ENCODE data around the gene AP4S1. TPM values are rescaled to one million over a fixed set of nuclear protein-coding genes. Genes with fewer than 3 reads are reported as not detected.

Gene AP4S1
- total RNA-seq, 1 experiment from 2014 or later = 3.3 TPM

GRCh38 chr14:31068235-31068634, 42.8 kb downstream of the AP4S1 start:
- Histone ChIP-seq H3K4me3 (ENCODE audit: low read depth in 2 of 2, low read length in 2 of 2) (no peak overlapping the region), H3K27me3 (ENCODE audit: control insufficient read depth, insufficient read depth, low read length) (no peaks in the 10 kb centered on the region), H3K4me1 (ENCODE audit: control insufficient read depth, insufficient read depth, low read length) (no peaks in the 10 kb centered on the region), H3K36me3 (ENCODE audit: control insufficient read depth, insufficient read depth, low read length) (no peaks in the 10 kb centered on the region), H3K9me3 (ENCODE audit: control insufficient read depth, insufficient read depth, low read depth, low read length) (no peaks in the 10 kb centered on the region), H3K27ac (ENCODE audit: low read length) (no peak overlapping the region)
- DNase-seq (ENCODE audit: low read depth, low spot score) (no peak), ATAC-seq (no peak)
- in situ Hi-C loops (cut with HindIII; ENCODE audit: low pct_unique_long_range_greater_than_20kb, low sequenced_read_pairs) (no loop called here), intact Hi-C loops (cut with micrococcal nuclease; ENCODE audit: unreplicated experiment) (no loop called here)
- CTCF ChIA-PET = no interaction called here
- BruUV-seq (replicated peaks) = no TSS peak
- POLR2A ChIA-PET = no interaction called here
- TF ChIP-seq, protein P1, sequence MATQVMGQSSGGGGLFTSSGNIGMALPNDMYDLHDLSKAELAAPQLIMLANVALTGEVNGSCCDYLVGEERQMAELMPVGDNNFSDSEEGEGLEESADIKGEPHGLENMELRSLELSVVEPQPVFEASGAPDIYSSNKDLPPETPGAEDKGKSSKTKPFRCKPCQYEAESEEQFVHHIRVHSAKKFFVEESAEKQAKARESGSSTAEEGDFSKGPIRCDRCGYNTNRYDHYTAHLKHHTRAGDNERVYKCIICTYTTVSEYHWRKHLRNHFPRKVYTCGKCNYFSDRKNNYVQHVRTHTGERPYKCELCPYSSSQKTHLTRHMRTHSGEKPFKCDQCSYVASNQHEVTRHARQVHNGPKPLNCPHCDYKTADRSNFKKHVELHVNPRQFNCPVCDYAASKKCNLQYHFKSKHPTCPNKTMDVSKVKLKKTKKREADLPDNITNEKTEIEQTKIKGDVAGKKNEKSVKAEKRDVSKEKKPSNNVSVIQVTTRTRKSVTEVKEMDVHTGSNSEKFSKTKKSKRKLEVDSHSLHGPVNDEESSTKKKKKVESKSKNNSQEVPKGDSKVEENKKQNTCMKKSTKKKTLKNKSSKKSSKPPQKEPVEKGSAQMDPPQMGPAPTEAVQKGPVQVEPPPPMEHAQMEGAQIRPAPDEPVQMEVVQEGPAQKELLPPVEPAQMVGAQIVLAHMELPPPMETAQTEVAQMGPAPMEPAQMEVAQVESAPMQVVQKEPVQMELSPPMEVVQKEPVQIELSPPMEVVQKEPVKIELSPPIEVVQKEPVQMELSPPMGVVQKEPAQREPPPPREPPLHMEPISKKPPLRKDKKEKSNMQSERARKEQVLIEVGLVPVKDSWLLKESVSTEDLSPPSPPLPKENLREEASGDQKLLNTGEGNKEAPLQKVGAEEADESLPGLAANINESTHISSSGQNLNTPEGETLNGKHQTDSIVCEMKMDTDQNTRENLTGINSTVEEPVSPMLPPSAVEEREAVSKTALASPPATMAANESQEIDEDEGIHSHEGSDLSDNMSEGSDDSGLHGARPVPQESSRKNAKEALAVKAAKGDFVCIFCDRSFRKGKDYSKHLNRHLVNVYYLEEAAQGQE (IDR thresholded peaks at IDR 0.05; ENCODE audit: insufficient read depth in 1 of 2, low read depth in 2 of 2, low read length in 1 of 2) = no peak
- TF ChIP-seq, protein P2, sequence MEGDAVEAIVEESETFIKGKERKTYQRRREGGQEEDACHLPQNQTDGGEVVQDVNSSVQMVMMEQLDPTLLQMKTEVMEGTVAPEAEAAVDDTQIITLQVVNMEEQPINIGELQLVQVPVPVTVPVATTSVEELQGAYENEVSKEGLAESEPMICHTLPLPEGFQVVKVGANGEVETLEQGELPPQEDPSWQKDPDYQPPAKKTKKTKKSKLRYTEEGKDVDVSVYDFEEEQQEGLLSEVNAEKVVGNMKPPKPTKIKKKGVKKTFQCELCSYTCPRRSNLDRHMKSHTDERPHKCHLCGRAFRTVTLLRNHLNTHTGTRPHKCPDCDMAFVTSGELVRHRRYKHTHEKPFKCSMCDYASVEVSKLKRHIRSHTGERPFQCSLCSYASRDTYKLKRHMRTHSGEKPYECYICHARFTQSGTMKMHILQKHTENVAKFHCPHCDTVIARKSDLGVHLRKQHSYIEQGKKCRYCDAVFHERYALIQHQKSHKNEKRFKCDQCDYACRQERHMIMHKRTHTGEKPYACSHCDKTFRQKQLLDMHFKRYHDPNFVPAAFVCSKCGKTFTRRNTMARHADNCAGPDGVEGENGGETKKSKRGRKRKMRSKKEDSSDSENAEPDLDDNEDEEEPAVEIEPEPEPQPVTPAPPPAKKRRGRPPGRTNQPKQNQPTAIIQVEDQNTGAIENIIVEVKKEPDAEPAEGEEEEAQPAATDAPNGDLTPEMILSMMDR (IDR thresholded peaks at IDR 0.05) = no peak
- TF ChIP-seq TCF7L2 (IDR thresholded peaks at IDR 0.05; ENCODE audit: low read depth, low read length) (no peak), POLR2AphosphoS5 (IDR thresholded peaks at IDR 0.05; ENCODE audit: low read depth, low read length) (no peak), SIN3A (IDR thresholded peaks at IDR 0.05; ENCODE audit: borderline replicate concordance, insufficient read depth, low read depth, low read length) (no peak)

DNA sequence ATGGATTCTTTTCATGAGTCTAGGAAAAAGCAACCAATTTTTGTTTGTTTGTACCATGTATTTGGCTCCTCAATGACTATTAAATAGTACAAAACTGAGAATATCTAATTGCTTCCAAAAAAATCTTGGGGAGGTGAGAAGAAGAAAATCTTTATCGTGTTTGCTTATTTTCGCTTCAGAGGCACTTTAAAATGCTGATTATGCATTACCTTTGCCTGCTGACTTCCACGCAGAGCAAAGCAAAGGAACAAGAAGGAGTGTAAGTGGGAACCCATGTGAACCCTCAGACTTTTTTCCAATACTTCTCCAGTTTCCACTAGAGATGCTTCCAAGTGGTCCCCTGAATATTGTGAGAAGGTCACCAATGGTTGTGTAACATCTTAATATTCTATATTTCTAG, 43.9 kb downstream of the AP4S1 start:
- in situ Hi-C loops (cut with HindIII; ENCODE audit: low pct_unique_long_range_greater_than_20kb, low sequenced_read_pairs) = no loop called here
- ATAC-seq (no peak), DNase-seq (ENCODE audit: low read depth, low spot score) (no peak)
- H3K4me3 ChIP-seq (ENCODE audit: low read depth in 2 of 2, low read length in 2 of 2) = no peak overlapping the region
- no peaks in the 10 kb centered on the region for H3K9me3 ChIP-seq (ENCODE audit: control insufficient read depth, insufficient read depth, low read depth, low read length)
- POLR2A ChIA-PET = no interaction called here
- H3K4me1 ChIP-seq (ENCODE audit: control insufficient read depth, insufficient read depth, low read length) = no peaks in the 10 kb centered on the region
- no peak overlapping the region for H3K27ac ChIP-seq (ENCODE audit: low read length)
- H3K36me3 ChIP-seq (ENCODE audit: control insufficient read depth, insufficient read depth, low read length) = no peaks in the 10 kb centered on the region
- intact Hi-C loops (cut with micrococcal nuclease; ENCODE audit: unreplicated experiment) = no loop called here
- CTCF ChIA-PET = no interaction called here
- BruUV-seq (replicated peaks) = no TSS peak
- no peaks in the 10 kb centered on the region for H3K27me3 ChIP-seq (ENCODE audit: control insufficient read depth, insufficient read depth, low read length)
- TF ChIP-seq TCF7L2 (IDR thresholded peaks at IDR 0.05; ENCODE audit: low read depth, low read length) (no peak), SIN3A (IDR thresholded peaks at IDR 0.05; ENCODE audit: borderline replicate concordance, insufficient read depth, low read depth, low read length) (no peak), POLR2AphosphoS5 (IDR thresholded peaks at IDR 0.05; ENCODE audit: low read depth, low read length) (no peak)
- TF ChIP-seq, protein P2 (IDR thresholded peaks at IDR 0.05) = no peak
- TF ChIP-seq, protein P1 (IDR thresholded peaks at IDR 0.05; ENCODE audit: insufficient read depth in 1 of 2, low read depth in 2 of 2, low read length in 1 of 2) = no peak

Measured in Panc1 (cell line).